Measurements from ENCODE around the gene ANGPT4.

The ANGPT4 gene

GRCh38 chr20:951384-952169 lies 35.4 kb upstream of the ANGPT4 start:
- FAIRE-seq (no peak), DNase-seq (ENCODE audit: insufficient read length, low spot score) (no peak)
- TF ChIP-seq POLR2A (IDR thresholded peaks at IDR 0.05; ENCODE audit: low read depth, low read length), result no peak

DNA sequence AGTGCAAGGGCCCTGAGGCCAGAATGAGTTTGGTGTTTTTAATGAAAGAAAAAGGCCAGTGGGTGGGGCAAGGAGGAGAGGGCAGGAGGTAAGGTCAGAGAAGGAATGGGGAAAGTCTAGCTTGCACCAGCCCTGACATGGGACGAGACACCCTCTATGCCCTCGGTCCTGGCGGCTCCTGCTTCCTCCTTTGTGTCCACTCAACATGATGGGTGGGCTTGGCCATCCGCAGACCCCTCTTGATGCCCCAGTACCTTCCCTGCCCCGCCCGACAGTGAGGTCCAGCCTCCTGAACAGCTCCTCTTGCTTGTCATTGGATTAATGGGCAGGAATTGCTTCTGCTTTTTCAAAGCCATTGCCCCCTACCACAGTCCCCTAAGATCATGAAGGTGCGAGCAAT lies 33.6 kb upstream of the ANGPT4 start:
- TF ChIP-seq POLR2A (IDR thresholded peaks at IDR 0.05; ENCODE audit: low read depth, low read length), result no peak
- no peak for DNase-seq (ENCODE audit: insufficient read length, low spot score)
- FAIRE-seq, result no peak

- DNase-seq (ENCODE audit: insufficient read length, low spot score) (no peak), FAIRE-seq (no peak)
- no peak for TF ChIP-seq POLR2A (IDR thresholded peaks at IDR 0.05; ENCODE audit: low read depth, low read length)
Measured at GRCh38 chr20:946826-947225, 30.7 kb upstream of the ANGPT4 start.

DNA sequence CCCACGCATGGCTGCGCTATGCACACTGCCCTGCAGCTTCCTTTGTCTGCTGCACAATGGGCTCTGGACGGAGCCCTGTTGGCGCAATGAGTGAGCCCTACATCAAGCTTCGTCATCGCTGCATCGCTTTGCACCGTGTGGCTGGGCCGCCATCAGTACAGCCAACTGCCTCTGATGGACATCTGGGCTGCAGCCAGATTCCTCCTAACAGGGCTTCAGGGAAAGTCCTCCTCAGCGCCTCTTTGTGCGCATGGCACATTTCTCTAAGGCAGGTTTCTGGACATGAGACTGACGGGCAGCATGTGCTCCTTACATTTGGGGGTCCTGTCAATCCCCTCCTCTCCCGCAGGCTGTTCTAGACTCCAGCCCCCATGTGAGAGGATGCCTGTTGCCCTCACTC lies 29.7 kb upstream of the ANGPT4 start:
- no peak for TF ChIP-seq POLR2A (IDR thresholded peaks at IDR 0.05; ENCODE audit: low read depth, low read length)
- DNase-seq (ENCODE audit: insufficient read length, low spot score) (no peak), FAIRE-seq (no peak)

DNA sequence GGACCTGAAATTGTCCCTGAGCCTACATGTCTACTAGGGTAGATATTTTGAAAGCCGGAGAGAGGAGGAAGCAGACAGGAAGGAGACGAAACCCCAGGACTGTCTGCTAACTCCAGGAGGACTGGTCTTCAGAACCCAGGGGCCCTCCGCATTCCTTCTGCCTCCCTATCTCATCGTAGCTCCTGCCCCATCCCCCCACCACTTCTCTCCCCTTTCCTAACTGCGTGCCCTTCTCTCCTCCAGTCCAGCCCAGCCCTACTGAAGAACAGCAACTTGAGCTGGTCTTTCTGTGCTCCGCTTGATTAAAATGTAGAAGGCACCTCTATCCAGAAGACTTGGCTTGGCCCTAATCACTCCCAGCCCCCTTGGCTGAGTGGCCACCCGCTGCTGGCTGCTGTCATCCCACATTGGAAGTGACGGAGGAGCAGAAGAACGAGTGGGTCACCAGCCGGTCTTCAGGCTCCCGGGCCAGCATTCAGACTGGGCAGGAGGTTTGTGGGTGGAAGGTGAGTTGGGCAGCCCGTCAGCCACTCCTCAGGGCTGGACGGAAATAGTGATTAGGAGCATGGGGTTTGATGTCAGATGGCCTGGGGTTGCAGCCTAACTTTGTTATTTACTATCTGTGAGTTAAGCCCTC lies 28.8 kb upstream of the ANGPT4 start:
- DNase-seq (ENCODE audit: insufficient read length, low spot score) (no peak), FAIRE-seq (no peak)
- TF ChIP-seq POLR2A (IDR thresholded peaks at IDR 0.05; ENCODE audit: low read depth, low read length), result no peak

GRCh38 chr20:944148-944547 lies 28.0 kb upstream of the ANGPT4 start:
- FAIRE-seq (no peak), DNase-seq (ENCODE audit: insufficient read length, low spot score) (no peak)
- no peak for TF ChIP-seq POLR2A (IDR thresholded peaks at IDR 0.05; ENCODE audit: low read depth, low read length)

DNA sequence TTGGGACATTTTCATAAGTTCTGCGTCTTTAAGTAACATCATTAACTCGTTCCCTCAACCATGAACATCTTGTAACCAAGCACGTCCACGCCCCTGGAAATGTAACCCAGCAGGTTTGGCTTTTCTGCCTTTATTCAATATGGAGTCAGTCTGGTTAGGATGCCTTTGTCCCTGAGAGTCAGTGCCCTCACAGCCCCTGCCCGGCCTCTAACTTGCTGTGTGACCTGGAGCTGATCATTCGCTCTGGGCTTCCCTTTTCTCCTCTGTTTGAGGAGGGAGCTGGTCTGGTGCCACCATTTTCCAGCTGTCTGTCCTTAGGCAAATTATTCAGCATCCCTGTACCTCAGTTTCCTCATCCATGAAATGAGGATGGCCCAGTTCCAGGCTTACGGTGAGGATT lies 26.5 kb upstream of the ANGPT4 start:
- TF ChIP-seq POLR2A (IDR thresholded peaks at IDR 0.05; ENCODE audit: low read depth, low read length), result no peak
- no peak for FAIRE-seq

GRCh38 chr20:940926-941325 lies 24.8 kb upstream of the ANGPT4 start:
- no peak for DNase-seq (ENCODE audit: insufficient read length, low spot score)
- no peak for FAIRE-seq
- TF ChIP-seq POLR2A (IDR thresholded peaks at IDR 0.05; ENCODE audit: low read depth, low read length), result no peak

More for the DNA sequence above, 26.5 kb upstream of the ANGPT4 start:
- DNase-seq (ENCODE audit: insufficient read length, low spot score), result no peak

DNA sequence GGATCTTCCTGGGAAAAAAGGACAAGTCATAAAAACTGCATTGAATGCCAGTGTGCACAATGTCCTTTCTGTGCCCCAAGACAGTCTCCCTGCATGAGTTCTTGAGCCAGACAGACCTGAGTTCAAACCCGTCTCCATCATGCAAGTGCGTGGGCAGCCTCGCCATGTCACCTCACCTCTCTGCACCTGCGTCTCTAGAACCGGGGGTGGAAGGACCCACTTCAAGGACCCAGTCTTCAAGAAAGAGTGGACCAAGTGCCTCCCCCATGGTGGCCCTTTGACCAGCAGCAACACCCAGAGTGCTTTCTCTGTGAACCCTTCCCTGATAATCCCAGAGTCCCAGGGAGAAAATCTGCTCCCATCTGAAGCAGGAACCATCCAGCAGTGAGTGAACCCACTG lies 23.5 kb upstream of the ANGPT4 start:
- no peak for FAIRE-seq
- DNase-seq (ENCODE audit: insufficient read length, low spot score), result no peak
- TF ChIP-seq POLR2A (IDR thresholded peaks at IDR 0.05; ENCODE audit: low read depth, low read length), result no peak

DNA sequence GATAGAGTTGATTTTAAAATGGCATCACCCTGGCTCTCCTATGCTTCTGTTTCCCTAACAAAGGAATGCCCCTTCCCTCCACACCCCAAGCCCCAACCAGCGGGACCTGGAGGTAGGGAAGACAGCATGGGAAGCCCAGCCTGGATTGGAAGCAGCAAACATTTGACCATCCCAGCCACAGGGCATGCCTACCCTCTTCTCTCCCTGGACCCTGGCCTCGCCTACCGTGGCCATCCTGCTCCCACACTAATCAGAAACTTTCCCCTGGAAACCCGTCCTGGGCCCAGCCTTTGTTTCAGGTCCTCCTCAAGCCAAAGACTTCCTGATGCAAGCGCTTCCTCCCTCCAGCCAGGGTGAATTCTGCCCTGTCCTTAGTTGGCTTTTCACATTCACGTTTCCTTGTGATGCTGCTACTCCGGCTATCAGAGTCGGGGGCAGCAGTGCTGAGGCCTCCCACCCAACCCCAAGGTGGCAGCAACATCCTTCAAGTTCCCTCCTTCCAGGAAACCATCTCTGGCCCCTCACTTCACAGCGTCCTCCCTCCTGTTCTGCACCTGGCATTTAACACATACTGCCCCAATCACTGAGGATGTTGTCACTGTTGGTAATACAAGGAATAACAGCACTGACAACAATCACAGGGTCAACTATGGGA lies 18.2 kb upstream of the ANGPT4 start:
- FAIRE-seq (no peak), DNase-seq (ENCODE audit: insufficient read length, low spot score) (no peak)
- no peak for TF ChIP-seq POLR2A (IDR thresholded peaks at IDR 0.05; ENCODE audit: low read depth, low read length)

GRCh38 chr20:933029-933428 lies 16.9 kb upstream of the ANGPT4 start:
- TF ChIP-seq POLR2A (IDR thresholded peaks at IDR 0.05; ENCODE audit: low read depth, low read length), result no peak
- FAIRE-seq (no peak), DNase-seq (ENCODE audit: insufficient read length, low spot score) (no peak)

GRCh38 chr20:931401-931800 lies 15.3 kb upstream of the ANGPT4 start:
- DNase-seq (ENCODE audit: insufficient read length, low spot score) (no peak), FAIRE-seq (no peak)
- TF ChIP-seq POLR2A (IDR thresholded peaks at IDR 0.05; ENCODE audit: low read depth, low read length), result no peak

DNA sequence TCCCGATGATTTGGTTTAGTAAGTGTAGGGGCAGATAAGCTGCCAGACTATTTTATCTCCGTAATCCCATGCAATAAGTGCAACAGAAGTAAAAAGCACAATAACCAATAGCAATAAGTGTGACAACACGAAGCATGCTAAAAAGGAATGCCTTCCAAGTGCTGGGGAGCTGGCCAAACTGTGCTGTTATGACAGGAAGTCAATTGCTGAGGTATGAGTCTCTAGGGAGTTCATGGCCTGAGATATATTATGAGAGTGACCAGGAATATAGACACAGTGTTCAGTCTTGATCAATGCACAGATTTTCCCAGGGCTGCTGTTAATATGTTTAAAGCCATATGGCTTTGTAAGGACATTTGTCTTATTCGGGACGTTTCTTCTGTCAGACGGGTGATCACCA lies 10.5 kb upstream of the ANGPT4 start:
- DNase-seq (ENCODE audit: insufficient read length, low spot score) (no peak), FAIRE-seq (no peak)
- TF ChIP-seq POLR2A (IDR thresholded peaks at IDR 0.05; ENCODE audit: low read depth, low read length), result no peak

DNA sequence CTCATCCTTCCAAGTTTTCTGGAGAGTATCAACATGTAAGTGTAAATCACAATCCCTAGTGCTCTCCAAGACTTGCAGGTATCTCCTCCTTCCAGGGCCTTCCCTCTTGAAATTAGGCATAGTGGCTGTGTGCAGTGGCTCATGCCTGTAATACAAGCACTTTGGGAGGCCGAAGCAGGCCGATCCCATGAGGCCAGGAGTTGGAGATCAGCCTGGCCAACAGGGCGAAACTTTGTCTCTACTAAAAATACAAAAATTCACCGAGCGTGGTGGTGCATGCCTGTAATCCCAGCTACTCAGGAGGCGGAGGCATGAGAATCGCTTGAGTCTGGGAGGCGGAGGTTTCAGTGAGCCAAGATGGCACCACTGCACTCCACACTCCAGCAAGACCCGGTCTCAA lies 9.4 kb upstream of the ANGPT4 start:
- FAIRE-seq (no peak), DNase-seq (ENCODE audit: insufficient read length, low spot score) (no peak)
- TF ChIP-seq POLR2A (IDR thresholded peaks at IDR 0.05; ENCODE audit: low read depth, low read length), result no peak

- FAIRE-seq (no peak), DNase-seq (ENCODE audit: insufficient read length, low spot score) (no peak)
- TF ChIP-seq POLR2A (IDR thresholded peaks at IDR 0.05; ENCODE audit: low read depth, low read length), result no peak
Measured at GRCh38 chr20:924639-925038, 8.5 kb upstream of the ANGPT4 start.

All from H54 (cell line).